Spleen (tissue), 7 donors: ENCODE data around the gene TMEM41B.

Experiments used
- CTCF ChIP-seq, 11 experiments: fragments of 200-600 bp in 7 of 11; fragments of 450-650 bp in 4 of 11; sonication (generic) in 4 of 11; IDR thresholded peaks in 8 of 11; conservative IDR thresholded peaks in 3 of 11; 1 replicate in 7 of 11; 2 replicates in 4 of 11; pipeline versions ENCODE4 v1.4.0 to v1.8.0; 2016 to 2021; ENCODE audit warnings: antibody characterized with exemption in 11 of 11, inconsistent platforms in 4 of 11, mild to moderate bottlenecking in 1 of 11
- POLR2A ChIP-seq, 3 donors: fragments of 450-650 bp; IDR thresholded peaks; one replicate each; pipeline ENCODE4 v1.5.1; 2017; ENCODE audit warnings: antibody characterized with exemption in 3 of 3, mild to moderate bottlenecking in 1 of 3
- POLR2AphosphoS5 ChIP-seq, 3 donors: sonication (generic); formaldehyde crosslinking; IDR thresholded peaks; one replicate each; pipeline ENCODE4 v1.5.1; 2017; ENCODE audit warnings: antibody characterized with exemption in 3 of 3
- donor health status: DM: no; HTN: no; CAD: no; lungs with moderate emphysema.
- donor health status: DM: no; HTN: no; CAD: no.
- donor health status: DM: no; HTN: no; CAD: no.

- TF ChIP-seq CTCF (IDR thresholded peaks at IDR 0.05 in 8 of 11, conservative IDR thresholded peaks at IDR 0.05 in 3 of 11) (no peak), POLR2AphosphoS5 (IDR thresholded peaks at IDR 0.05) (no peak), POLR2A (IDR thresholded peaks at IDR 0.05) (no peak)
These were observed 28.4 kb downstream of the TMEM41B start for GRCh38 chr11:9285850-9286587.
